DOHH2 (cell line): ENCODE measurements around the gene CRISPLD2.

ENCODE experiments used
- H3F3A ChIP-seq: fragments of 200-600 bp; sonication (generic), shearing (Covaris generic); 2 replicates; pipeline ENCODE4 v1.6.0; 2016; ENCODE audit warnings: antibody characterized with exemption, mild to moderate bottlenecking; ENCODE audit not compliant: control insufficient read depth, insufficient read depth
- H3K27ac ChIP-seq: fragments of 200-600 bp; sonication (generic); 2 replicates; pipeline ENCODE4 v1.5.1; 2014; ENCODE audit warnings: low read depth, mild to moderate bottlenecking, low read length, moderate library complexity
- H3K27me3 ChIP-seq: fragments of 200-600 bp; sonication (generic); 2 replicates; pipeline ENCODE4 v1.6.1; 2014; ENCODE audit warnings: mild to moderate bottlenecking, low read length, mixed read lengths; ENCODE audit not compliant: control insufficient read depth
- H3K36me3 ChIP-seq: fragments of 200-600 bp; sonication (generic); 2 replicates; pipeline ENCODE4 v1.6.1; 2014; ENCODE audit warnings: mild to moderate bottlenecking, low read length, moderate library complexity, mixed read lengths; ENCODE audit not compliant: control insufficient read depth
- H3K4me1 ChIP-seq: fragments of 200-600 bp; sonication (generic); 2 replicates; pipeline ENCODE4 v1.6.1; 2014; ENCODE audit warnings: mild to moderate bottlenecking, low read length, mixed read lengths; ENCODE audit not compliant: control insufficient read depth
- H3K4me2 ChIP-seq: fragments of 200-600 bp; sonication (generic); 2 replicates; pipeline ENCODE4 v1.6.0; 2014; ENCODE audit warnings: mild to moderate bottlenecking, low read length, moderate library complexity
- H3K4me3 ChIP-seq: fragments of 200-600 bp; sonication (generic); 2 replicates; pipeline ENCODE4 v1.5.1; 2014; ENCODE audit warnings: mild to moderate bottlenecking, low read length, mixed read lengths
- H3K79me2 ChIP-seq: fragments of 200-600 bp; sonication (generic); 2 replicates; pipeline ENCODE4 v1.6.1; 2014; ENCODE audit warnings: mild to moderate bottlenecking, low read length, mixed read lengths; ENCODE audit not compliant: control insufficient read depth
- H3K9me2 ChIP-seq: fragments of 200-600 bp; sonication (generic); replicated peaks from 2 replicates; pipeline ENCODE4 v1.6.1; 2014; ENCODE audit warnings: mild to moderate bottlenecking, low read length, mixed read lengths; ENCODE audit not compliant: control insufficient read depth
- H3K9me3 ChIP-seq: fragments of 200-600 bp; sonication (generic); 2 replicates; pipeline ENCODE4 v1.6.1; 2014; ENCODE audit warnings: antibody characterized with exemption, low read length, mixed read lengths; ENCODE audit not compliant: control insufficient read depth, insufficient read depth
- H4K20me1 ChIP-seq: fragments of 200-600 bp; sonication (generic); 2 replicates; pipeline ENCODE4 v1.6.0; 2014; ENCODE audit warnings: low read depth, mild to moderate bottlenecking, antibody characterized with exemption, low read length, moderate library complexity; ENCODE audit not compliant: control insufficient read depth, insufficient read depth
- EZH2phosphoT487 ChIP-seq: fragments of 200-600 bp; sonication (generic); IDR thresholded peaks from 2 replicates; pipeline ENCODE4 v1.6.1; 2017; ENCODE audit warnings: borderline replicate concordance, mild to moderate bottlenecking, antibody characterized with exemption, low read length, moderate library complexity, mixed read lengths
- TF ChIP-seq, protein P1 (sequence below): fragments of 200-600 bp; sonication (generic); IDR thresholded peaks from one replicate; pipeline ENCODE4 v1.5.1; 2014; ENCODE audit warnings: antibody characterized with exemption, mild to moderate bottlenecking, low read depth, low read length; ENCODE audit not compliant: poor library complexity, severe bottlenecking

Gene CRISPLD2

DNA sequence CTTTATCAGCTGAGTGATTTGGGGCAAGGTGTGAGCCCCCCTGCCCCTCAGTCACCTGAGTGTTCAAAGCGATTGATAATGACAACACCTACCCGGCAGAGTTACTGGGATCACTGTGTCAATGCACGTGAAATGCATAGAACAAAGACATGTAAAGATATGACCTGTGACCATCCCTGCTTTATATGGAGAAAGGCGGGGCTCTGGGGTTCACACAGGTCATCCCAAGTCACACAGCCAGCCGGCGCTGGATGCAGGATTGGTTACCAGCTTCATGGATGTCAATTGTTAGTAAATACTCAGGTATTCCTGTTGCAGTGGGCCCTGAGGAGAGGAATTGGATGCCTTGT lies 64.4 kb downstream of the CRISPLD2 start:
- Histone ChIP-seq H3K27me3 (peaks cover 12% of the 10 kb centered on the region; the same call in 1 of the 2 replicates), H4K20me1 (no peaks in the 10 kb centered on the region), H3K9me2 (no peaks in the 10 kb centered on the region), H3K36me3 (no peaks in the 10 kb centered on the region), H3F3A (no peaks in the 10 kb centered on the region), H3K4me2 (no peak overlapping the region), H3K27ac (no peak overlapping the region), H3K4me3 (no peak overlapping the region), H3K79me2 (no peaks in the 10 kb centered on the region), H3K4me1 (peaks cover 5% of the 10 kb centered on the region; the same call in 1 of the 2 replicates), H3K9me3 (no peaks in the 10 kb centered on the region)
- TF ChIP-seq, protein P1, sequence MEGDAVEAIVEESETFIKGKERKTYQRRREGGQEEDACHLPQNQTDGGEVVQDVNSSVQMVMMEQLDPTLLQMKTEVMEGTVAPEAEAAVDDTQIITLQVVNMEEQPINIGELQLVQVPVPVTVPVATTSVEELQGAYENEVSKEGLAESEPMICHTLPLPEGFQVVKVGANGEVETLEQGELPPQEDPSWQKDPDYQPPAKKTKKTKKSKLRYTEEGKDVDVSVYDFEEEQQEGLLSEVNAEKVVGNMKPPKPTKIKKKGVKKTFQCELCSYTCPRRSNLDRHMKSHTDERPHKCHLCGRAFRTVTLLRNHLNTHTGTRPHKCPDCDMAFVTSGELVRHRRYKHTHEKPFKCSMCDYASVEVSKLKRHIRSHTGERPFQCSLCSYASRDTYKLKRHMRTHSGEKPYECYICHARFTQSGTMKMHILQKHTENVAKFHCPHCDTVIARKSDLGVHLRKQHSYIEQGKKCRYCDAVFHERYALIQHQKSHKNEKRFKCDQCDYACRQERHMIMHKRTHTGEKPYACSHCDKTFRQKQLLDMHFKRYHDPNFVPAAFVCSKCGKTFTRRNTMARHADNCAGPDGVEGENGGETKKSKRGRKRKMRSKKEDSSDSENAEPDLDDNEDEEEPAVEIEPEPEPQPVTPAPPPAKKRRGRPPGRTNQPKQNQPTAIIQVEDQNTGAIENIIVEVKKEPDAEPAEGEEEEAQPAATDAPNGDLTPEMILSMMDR, result no peak
- no peak for TF ChIP-seq EZH2phosphoT487

- no peaks in the 10 kb centered on the region for H3K36me3 ChIP-seq
- no peak overlapping the region for H3K4me3 ChIP-seq
- peaks cover 5% of the 10 kb centered on the region; the same call in 1 of the 2 replicates for H3K4me1 ChIP-seq
- no peak for TF ChIP-seq EZH2phosphoT487
- TF ChIP-seq, protein P1, result no peak
- H3K4me2 ChIP-seq, result no peak overlapping the region
- no peaks in the 10 kb centered on the region for H4K20me1 ChIP-seq
- no peaks in the 10 kb centered on the region for H3F3A ChIP-seq
- no peaks in the 10 kb centered on the region for H3K79me2 ChIP-seq
- no peak overlapping the region for H3K27ac ChIP-seq
- peaks cover 12% of the 10 kb centered on the region; the same call in 1 of the 2 replicates for H3K27me3 ChIP-seq
- H3K9me2 ChIP-seq, result no peaks in the 10 kb centered on the region
- no peaks in the 10 kb centered on the region for H3K9me3 ChIP-seq
These were observed 65.0 kb downstream of the CRISPLD2 start for GRCh38 chr16:84884596-84885341.

GRCh38 chr16:84885342-84885910 lies 65.6 kb downstream of the CRISPLD2 start:
- no peak overlapping the region for H3K27ac ChIP-seq
- no peaks in the 10 kb centered on the region for H3K79me2 ChIP-seq
- no peaks in the 10 kb centered on the region for H3K9me2 ChIP-seq
- peaks cover 5% of the 10 kb centered on the region; the same call in 1 of the 2 replicates for H3K4me1 ChIP-seq
- H3K4me3 ChIP-seq, result no peak overlapping the region
- H3K4me2 ChIP-seq, result no peak overlapping the region
- no peaks in the 10 kb centered on the region for H4K20me1 ChIP-seq
- no peaks in the 10 kb centered on the region for H3F3A ChIP-seq
- TF ChIP-seq, protein P1, result no peak
- no peak for TF ChIP-seq EZH2phosphoT487
- no peaks in the 10 kb centered on the region for H3K9me3 ChIP-seq
- peaks cover 12% of the 10 kb centered on the region; the same call in 1 of the 2 replicates for H3K27me3 ChIP-seq
- H3K36me3 ChIP-seq, result no peaks in the 10 kb centered on the region
